Activated naive CD4-positive, alpha-beta T cell treated with anti-CD3 and anti-CD28 coated beads, Interleukin-2, amount 50 U/mL, for 24 hours (primary cell): Measurements from ENCODE around the gene CTBP1.

Experiments
- H3K27ac Mint-ChIP-seq: one replicate; pipeline ENCODE4 v1.8.0; 2021; ENCODE audit warnings: mild to moderate bottlenecking, mixed read lengths
- H3K27me3 Mint-ChIP-seq: one replicate; pipeline ENCODE4 v1.8.0; 2021; ENCODE audit warnings: mixed read lengths
- H3K36me3 Mint-ChIP-seq: one replicate; pipeline ENCODE4 v1.8.0; 2021; ENCODE audit warnings: mixed read lengths
- H3K4me1 Mint-ChIP-seq: one replicate; pipeline ENCODE4 v1.8.0; 2021; ENCODE audit warnings: mixed read lengths
- H3K4me3 Mint-ChIP-seq: one replicate; pipeline ENCODE4 v1.8.0; 2021; ENCODE audit warnings: mild to moderate bottlenecking, mixed read lengths
- H3K9me3 Mint-ChIP-seq: one replicate; pipeline ENCODE4 v1.8.0; 2021; ENCODE audit warnings: mixed read lengths

The CTBP1 gene

DNA sequence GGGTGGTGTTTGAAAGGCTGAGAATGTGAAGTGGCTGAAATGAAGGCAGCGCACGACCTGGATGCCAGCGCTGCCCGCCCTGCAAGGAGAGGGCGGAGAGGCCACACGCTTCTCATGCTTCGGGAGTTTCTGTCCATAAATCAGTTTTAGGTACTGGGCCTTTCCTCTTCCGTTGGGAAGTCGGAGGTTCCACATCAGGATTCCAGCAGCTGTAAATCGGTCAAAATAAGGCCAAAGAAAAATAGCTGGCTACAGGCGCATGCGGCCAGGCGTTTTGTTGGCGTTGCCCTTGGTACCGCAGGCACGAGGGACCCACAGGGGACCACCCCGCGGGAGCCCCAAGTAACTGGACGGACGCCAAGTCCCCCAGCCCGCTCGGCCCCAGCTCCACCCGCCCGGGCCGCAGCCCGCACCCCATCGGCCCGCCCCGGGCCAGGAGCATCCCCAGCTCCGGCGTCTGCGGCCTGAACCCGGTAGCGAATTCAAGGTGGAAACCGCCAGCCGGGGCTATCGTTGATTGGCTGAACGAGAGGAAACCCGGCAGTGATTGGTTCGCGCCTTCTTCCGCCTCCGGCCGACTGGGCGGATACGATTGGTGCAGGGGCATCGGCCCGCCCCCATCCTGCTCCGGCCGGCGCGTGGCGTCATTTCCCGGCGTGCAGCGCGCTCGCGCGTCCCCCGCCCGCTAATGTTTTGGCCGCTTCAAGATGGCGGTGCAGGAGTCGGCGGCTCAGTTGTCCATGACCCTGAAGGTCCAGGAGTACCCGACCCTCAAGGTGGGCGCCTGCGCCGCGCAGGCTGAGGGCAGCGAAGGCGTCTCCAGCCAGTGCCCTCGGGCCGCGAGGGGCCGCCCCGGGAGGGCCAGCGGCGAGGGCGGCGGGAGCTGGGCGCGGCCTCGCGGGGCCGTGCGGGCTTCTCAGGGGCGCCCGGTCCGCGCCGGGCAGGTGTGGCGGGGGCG is 40.6 kb upstream of the CTBP1 start, which contains the start of gene MAEA:
Gene MAEA (plus strand): TSS at position 685 of the 958 bp plus-strand sequence. CDS start 23 bp downstream, at position 708.
- Mint-ChIP-seq H3K36me3 (no peaks in the 10 kb centered on the region), H3K27me3 (no peaks in the 10 kb centered on the region), H3K4me1 (peaks cover 46% of the 10 kb centered on the region), H3K9me3 (no peaks in the 10 kb centered on the region), H3K27ac (peak within 1 kb of the TSS; percentile 94), H3K4me3 (peak within 1 kb of the TSS; percentile 98)

DNA sequence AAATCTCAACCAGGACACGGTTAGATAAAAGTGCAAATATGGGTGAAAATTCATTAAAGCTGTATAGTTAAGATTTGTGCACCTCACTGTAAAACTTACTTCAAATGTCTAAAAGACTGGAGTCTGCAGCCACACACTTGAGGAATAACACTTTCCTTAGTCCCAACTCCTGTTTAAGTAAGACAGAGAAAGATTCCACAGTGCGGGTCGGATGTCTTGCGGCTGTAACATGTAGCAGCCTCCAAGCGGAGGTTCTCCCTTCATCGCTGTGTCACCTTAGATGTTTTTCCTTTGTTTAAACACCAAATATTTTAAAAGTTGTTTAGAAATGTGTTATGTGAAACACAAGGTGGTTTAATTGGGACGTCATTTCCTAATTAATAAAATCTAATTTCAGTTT is 39.9 kb upstream of the CTBP1 start:
- peaks cover 39% of the 10 kb centered on the region for H3K4me1 Mint-ChIP-seq
- no peaks in the 10 kb centered on the region for H3K9me3 Mint-ChIP-seq
- H3K27me3 Mint-ChIP-seq, result no peaks in the 10 kb centered on the region
- peak overlapping the region; percentile 87 for H3K27ac Mint-ChIP-seq
- no peaks in the 10 kb centered on the region for H3K36me3 Mint-ChIP-seq
- H3K4me3 Mint-ChIP-seq, result peak overlapping the region; percentile 83

DNA sequence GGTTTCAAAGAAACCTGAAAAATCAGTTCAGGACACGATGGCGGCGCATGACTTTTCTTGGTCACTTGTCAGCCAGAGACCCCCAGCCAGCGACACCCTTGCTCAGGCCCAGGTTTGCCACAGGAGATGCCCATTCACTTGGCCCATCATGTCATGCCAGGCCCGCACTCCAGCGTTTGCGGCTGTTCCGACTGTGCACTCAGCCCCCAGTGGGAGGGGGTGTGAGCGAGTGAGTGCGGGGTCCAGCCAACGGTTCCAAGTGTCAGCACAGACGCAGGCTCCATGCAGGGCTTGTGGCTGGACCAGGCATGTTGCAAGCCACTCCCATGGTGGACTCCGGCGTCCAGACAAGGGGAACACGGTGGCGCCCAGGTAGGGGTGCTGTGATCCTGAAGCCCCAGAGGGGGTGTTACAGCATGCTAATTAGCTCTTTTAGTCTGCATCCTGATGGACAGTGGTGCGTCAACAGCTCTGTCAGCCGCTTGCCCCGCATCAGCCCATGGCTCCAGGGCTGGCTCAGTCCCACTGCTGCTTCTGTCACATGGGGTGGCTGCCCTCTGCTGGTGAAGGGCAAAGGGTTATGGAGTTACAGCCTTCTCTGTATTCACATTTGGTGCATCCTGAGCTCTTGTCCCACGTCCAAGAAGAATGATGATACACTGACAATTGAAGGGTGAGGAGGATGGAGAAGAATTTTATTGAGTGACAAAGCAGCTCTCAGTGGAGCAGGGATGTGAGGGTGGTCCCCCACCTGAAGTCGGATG is 37.0 kb upstream of the CTBP1 start:
- no peaks in the 10 kb centered on the region for H3K36me3 Mint-ChIP-seq
- H3K4me3 Mint-ChIP-seq, result no peak overlapping the region
- peaks cover 11% of the 10 kb centered on the region for H3K4me1 Mint-ChIP-seq
- no peaks in the 10 kb centered on the region for H3K9me3 Mint-ChIP-seq
- no peak overlapping the region for H3K27ac Mint-ChIP-seq
- H3K27me3 Mint-ChIP-seq, result no peaks in the 10 kb centered on the region

DNA sequence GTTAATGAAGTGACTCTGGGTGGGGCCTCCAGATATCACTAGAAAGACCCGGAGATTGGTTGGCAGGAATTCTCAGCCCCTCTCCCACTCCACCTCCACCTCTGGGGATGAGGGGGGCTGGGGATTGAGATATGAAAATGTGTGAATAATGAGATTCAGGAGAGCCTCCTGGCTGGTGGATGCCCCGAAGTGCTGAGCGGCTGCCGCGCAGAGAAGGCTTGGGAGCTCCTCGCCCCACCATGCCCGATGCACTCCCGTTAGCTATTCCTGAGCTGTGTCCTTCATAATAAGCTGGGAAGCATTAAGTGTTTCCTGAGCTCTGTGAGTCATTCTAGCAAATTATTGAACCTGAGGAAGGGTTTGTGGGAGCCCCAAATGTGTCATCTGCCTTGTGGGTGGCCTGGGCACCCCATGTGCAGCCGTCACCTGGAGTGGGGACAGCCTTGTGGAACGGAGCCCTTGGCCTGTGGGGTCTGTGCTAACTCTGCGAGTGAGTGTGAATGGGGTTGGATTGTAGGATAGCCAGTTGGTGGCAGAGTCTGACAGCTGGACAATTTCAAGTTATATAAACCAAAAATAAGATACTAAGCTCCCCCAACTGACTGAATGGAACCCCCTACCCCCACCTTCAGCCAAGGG is 36.3 kb upstream of the CTBP1 start:
- Mint-ChIP-seq H3K9me3 (no peaks in the 10 kb centered on the region), H3K27me3 (no peaks in the 10 kb centered on the region), H3K36me3 (no peaks in the 10 kb centered on the region), H3K4me1 (peaks cover 4% of the 10 kb centered on the region), H3K4me3 (no peak overlapping the region), H3K27ac (no peak overlapping the region)

DNA sequence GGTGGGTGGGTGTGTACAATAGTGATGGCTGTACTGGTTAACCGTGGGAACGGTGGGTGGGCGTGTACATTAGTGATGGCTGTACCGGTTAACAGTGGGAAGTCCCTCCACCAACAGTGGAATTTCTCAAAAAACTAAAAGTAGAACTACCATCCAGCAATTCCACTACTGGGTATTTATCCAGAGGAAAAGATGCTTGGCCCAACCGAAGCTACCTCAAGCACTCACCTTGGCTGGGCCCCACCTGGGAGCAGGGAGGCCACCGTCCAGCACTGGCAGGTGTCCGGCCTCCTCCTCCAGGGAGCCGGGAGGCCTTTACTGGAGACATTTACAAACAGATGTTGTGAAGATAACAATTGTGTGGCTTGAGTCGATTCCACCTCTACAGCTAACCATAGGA is 34.8 kb upstream of the CTBP1 start:
- H3K36me3 Mint-ChIP-seq, result peaks cover 2% of the 10 kb centered on the region
- H3K4me3 Mint-ChIP-seq, result no peak overlapping the region
- peaks cover 4% of the 10 kb centered on the region for H3K4me1 Mint-ChIP-seq
- no peaks in the 10 kb centered on the region for H3K9me3 Mint-ChIP-seq
- no peak overlapping the region for H3K27ac Mint-ChIP-seq
- H3K27me3 Mint-ChIP-seq, result no peaks in the 10 kb centered on the region

DNA sequence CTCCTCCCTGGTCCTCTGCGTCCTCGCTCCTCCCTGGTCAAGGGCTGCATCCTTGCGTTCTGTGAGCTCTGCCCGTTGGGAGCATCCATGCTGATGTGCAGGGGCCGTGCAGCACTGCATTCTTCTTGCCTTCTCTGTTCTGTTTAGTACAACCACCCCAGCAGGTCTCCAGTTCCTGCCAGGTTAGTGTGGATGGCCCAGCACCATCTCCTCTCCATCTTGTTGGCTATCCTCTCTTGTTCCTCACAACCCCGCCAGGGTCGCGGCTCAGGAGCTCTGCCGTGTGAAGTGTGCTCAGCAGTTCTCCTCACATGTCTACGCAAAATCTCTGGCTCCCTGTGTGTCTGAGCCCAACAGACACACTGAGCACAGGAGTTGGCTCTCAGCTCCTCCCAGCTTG is 30.3 kb upstream of the CTBP1 start:
- Mint-ChIP-seq H3K27ac (no peak overlapping the region), H3K9me3 (no peaks in the 10 kb centered on the region), H3K27me3 (no peaks in the 10 kb centered on the region), H3K4me1 (no peaks in the 10 kb centered on the region), H3K36me3 (peaks cover 6% of the 10 kb centered on the region), H3K4me3 (no peak overlapping the region)

DNA sequence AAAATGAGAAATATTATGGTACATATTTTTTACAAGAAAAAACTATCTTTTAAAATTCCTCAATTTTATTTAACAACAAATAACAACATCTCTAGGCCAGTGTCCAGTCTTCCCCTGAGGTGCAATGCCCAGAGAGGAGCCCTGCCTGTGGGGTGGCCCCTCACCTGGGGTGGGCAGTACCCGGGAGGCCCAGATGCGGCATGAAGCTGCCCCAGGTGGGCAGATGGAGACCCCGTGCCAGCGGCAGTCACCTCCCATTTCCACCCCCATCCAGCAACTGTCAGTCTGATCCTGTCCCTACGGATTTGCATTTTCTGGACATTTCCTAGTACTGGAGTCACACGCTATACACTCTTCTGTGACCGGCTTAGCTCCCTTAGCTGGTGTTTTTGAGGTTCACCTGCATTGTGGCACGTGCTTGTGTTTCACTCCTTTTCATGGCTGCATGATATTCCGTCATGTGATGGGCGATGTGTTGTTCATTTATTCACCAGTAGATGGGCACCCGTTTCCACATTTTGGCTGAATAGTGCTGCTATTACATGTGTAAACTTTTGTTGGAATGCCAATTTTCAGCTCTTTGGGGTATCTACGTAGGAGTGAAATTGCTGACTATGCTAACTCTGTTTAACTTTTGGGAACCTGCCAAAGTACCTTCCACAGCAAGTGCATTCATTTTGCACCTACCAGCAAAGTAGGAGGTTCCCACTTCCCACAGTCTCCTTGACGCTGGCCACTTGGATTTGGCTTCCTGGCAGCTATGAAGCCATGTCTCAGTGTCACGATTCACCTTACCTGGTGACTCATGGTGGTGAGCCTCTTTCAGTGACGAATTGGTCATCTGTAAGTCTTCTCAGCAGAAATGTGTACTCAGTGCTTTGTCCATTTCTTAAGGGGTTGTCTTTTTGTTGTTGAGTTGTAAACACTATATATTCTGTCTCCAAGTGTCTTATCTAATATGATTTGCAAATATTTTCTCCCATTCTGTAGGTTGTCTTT is 29.0 kb upstream of the CTBP1 start:
- Mint-ChIP-seq H3K27ac (no peak overlapping the region), H3K9me3 (no peaks in the 10 kb centered on the region), H3K36me3 (peaks cover 6% of the 10 kb centered on the region), H3K4me1 (no peaks in the 10 kb centered on the region), H3K4me3 (no peak overlapping the region), H3K27me3 (no peaks in the 10 kb centered on the region)

DNA sequence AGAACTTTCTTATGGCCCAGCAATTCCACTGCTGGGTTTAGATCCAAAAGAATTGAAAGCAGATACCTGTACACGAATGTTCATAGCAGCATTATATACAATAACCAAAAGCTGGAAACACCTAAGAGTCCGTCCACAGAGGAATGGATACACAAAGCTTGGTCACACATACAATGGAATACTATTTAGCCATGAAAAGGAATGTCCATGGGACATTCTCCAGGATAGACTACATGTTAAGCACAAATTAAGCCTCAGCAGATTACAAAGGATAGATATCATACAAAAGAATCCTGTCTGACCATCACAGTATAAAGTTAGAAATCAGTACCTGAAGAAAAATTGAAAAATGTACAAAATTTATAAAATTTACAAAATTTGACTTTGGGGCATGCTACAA is 28.1 kb upstream of the CTBP1 start:
- Mint-ChIP-seq H3K4me1 (no peaks in the 10 kb centered on the region), H3K36me3 (peaks cover 6% of the 10 kb centered on the region), H3K4me3 (no peak overlapping the region), H3K27ac (no peak overlapping the region), H3K27me3 (no peaks in the 10 kb centered on the region), H3K9me3 (no peaks in the 10 kb centered on the region)

DNA sequence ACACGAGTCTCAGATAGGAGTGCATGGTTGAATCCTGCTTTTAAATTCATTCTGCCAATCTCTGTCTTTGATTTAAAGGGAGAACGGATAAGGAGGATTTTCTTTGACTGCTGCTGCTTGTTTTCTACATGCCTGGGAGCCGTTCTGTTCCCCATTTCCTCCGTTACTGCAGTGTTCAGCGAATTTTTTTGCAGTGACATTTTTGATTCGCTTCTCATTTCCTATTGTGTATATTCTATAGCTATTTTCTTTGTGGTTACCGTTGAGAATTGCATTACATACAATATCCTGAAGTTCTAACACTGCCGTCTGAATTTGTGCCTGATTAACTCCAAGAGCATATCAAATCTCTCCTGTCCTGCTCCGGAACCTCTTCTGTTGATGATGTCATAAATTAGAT is 25.9 kb upstream of the CTBP1 start:
- Mint-ChIP-seq H3K36me3 (peaks cover 6% of the 10 kb centered on the region), H3K9me3 (no peaks in the 10 kb centered on the region), H3K4me1 (no peaks in the 10 kb centered on the region), H3K27ac (no peak overlapping the region), H3K27me3 (no peaks in the 10 kb centered on the region), H3K4me3 (no peak overlapping the region)

DNA sequence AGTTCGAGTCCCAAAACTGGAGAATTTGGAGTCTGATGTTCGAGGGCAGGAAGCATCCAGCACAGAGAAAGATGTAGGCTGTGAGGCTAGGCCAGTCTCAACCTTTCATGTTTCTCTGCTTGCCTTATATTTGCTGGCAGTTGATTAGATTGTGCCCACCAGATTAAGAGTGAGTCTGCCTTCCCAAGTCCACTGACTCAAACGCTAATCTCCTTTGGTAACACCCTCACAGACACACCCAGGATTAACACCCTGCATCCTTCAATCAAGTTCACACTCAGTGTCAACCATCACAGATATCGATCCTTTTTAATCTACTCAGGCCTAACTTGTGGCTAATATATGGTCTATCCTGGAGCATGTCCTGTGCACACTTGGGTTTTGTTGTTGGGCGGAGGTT is 22.8 kb upstream of the CTBP1 start:
- Mint-ChIP-seq H3K9me3 (no peaks in the 10 kb centered on the region), H3K27me3 (no peaks in the 10 kb centered on the region), H3K36me3 (peaks cover 4% of the 10 kb centered on the region), H3K4me1 (peaks cover 16% of the 10 kb centered on the region), H3K27ac (no peak overlapping the region), H3K4me3 (no peak overlapping the region)

DNA sequence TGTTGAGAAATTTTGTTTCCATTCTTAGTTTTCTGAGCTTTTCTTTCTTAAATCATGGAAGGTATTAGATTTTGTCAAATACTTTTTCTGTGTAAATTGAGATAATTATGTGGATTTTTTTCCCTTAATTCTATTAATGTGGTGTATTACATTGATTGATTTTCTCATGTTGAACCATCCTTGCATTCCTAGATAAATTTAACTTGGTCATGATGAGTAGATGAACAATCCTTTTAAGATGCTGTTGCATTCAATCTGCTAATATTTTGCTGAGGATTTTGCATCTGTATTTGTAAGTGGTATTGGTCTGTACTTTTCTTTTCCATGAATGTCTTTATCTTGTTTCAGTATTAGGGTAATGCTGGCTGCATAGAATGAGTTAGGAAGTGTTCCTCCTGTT is 20.3 kb upstream of the CTBP1 start:
- Mint-ChIP-seq H3K27me3 (no peaks in the 10 kb centered on the region), H3K4me3 (no peak overlapping the region), H3K4me1 (peaks cover 18% of the 10 kb centered on the region), H3K36me3 (peaks cover 3% of the 10 kb centered on the region), H3K9me3 (no peaks in the 10 kb centered on the region), H3K27ac (no peak overlapping the region)

DNA sequence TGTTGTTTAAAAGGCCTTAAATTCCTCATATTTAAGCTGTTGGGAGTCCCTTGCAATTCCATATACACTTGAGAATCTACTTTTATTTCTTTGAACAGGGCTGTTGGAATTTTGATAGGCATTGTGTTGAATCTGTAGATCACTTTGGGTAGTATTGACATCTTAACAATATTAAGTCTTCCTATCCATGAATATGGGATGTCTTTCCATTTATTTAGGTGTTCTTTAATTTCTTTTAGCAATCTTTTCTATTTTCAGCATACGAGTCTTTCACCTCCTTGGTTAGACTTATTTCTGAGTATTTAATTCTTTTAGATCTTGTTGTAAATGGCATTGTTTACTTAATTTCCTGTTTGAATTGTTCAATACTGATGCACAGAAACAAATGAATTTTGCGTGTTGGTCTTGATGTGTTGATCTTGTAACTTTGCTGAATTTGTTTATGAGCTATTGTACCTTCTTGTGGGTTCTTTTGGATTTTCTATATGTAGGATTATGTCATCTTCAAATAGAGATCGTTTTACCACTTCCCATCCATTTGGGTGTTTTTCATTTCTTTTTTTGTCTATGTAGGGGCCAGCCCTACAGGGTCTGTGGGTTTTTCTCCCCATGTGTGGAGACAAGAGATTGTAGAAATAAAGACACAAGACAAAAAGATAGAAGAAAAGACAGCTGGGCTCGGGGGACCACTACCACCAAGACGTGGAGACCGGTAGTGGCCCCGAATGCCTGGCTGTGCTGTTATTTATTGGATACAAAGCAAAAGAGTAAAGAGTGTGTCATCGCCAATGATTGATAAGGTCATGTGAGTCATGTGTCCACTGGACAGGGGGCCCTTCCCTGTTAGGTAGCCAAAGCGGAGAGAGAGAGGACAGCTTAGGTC is 18.2 kb upstream of the CTBP1 start:
- H3K9me3 Mint-ChIP-seq, result no peaks in the 10 kb centered on the region
- peak overlapping the region; percentile 80 for H3K27ac Mint-ChIP-seq
- peaks cover 3% of the 10 kb centered on the region for H3K36me3 Mint-ChIP-seq
- H3K4me1 Mint-ChIP-seq, result peaks cover 18% of the 10 kb centered on the region
- H3K27me3 Mint-ChIP-seq, result no peaks in the 10 kb centered on the region
- peak overlapping the region; percentile 81 for H3K4me3 Mint-ChIP-seq

DNA sequence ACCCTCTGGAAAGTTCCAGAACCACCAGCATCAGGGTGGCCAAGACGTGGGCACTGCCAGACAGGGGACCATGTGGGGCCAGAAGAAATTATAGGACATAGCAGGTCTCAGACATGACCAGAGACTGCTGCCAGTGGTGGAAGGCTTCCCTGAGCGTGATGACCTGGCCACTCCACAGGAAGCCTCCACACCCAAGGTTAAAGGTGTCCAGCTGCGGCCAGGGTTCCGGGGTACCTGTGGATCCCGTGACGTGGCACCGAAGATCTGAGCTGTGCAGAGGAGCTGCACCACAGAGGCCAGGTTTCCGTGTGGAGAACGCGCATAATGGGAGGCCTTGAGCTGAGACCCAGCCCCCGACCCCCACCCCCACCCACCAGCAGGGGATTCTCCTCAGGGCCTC is 16.4 kb upstream of the CTBP1 start:
- H3K27ac Mint-ChIP-seq, result no peak overlapping the region

DNA sequence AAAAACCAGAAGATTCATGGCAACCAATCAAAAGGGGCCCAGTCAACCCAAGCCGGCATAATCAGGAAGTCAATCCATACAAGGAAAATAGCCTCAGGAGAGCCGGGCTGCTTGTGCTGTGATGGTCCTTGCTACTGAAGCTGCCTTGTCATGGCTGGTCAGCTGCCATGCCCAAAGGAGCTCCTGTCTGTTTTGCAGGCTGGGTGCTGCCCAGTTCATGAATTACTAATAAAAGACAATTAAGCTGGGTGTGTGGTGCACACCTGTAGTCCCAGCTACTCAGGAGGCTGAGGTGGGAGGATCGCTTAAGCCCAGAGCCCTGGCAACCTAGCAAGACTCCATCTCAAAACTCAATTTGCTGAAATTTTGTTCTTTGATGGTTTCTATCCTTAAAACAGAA is 16.0 kb upstream of the CTBP1 start:
- Mint-ChIP-seq H3K4me3 (no peak overlapping the region), H3K36me3 (peaks cover 3% of the 10 kb centered on the region), H3K4me1 (peaks cover 24% of the 10 kb centered on the region), H3K27me3 (no peaks in the 10 kb centered on the region), H3K27ac (no peak overlapping the region), H3K9me3 (no peaks in the 10 kb centered on the region)

More for the DNA sequence above, 16.4 kb upstream of the CTBP1 start:
- H3K27me3 Mint-ChIP-seq, result no peaks in the 10 kb centered on the region
- H3K4me1 Mint-ChIP-seq, result peaks cover 22% of the 10 kb centered on the region
- H3K9me3 Mint-ChIP-seq, result no peaks in the 10 kb centered on the region
- H3K36me3 Mint-ChIP-seq, result peaks cover 3% of the 10 kb centered on the region
- no peak overlapping the region for H3K4me3 Mint-ChIP-seq
